GM21786 (cell line): ENCODE results near the gene CD151.

Experiments
- ATAC-seq: cut with Tn5 transposase; IDR thresholded peaks from one replicate; pipeline ENCODE4 v1.9.1; 2021; ENCODE audit not compliant: unreplicated experiment

Gene CD151

GRCh38 chr11:855330-855674 lies 22.6 kb downstream of the CD151 start:
- ATAC-seq = no peak

GRCh38 chr11:855796-856195 lies 23.0 kb downstream of the CD151 start:
- no peak for ATAC-seq

GRCh38 chr11:856397-856796 lies 23.6 kb downstream of the CD151 start:
- ATAC-seq = no peak

- no peak for ATAC-seq
These were observed 25.5 kb downstream of the CD151 start for GRCh38 chr11:858053-858761.

GRCh38 chr11:858762-859339 lies 26.1 kb downstream of the CD151 start:
- no peak for ATAC-seq

GRCh38 chr11:859394-860131 lies 26.8 kb downstream of the CD151 start:
- no peak for ATAC-seq

GRCh38 chr11:860234-861104 lies 27.7 kb downstream of the CD151 start:
- ATAC-seq = no peak

GRCh38 chr11:861105-861479 lies 28.3 kb downstream of the CD151 start:
- ATAC-seq = no peak

- no peak for ATAC-seq
These were observed 29.4 kb downstream of the CD151 start for GRCh38 chr11:862081-862661.

- no peak for ATAC-seq
These were observed 29.9 kb downstream of the CD151 start for GRCh38 chr11:862696-863022.

GRCh38 chr11:863023-863909 lies 30.5 kb downstream of the CD151 start:
- ATAC-seq = no peak

GRCh38 chr11:863910-864827 lies 31.4 kb downstream of the CD151 start:
- no peak for ATAC-seq

GRCh38 chr11:864898-865297 lies 32.1 kb downstream of the CD151 start:
- no peak for ATAC-seq

- no peak for ATAC-seq
These were observed 33.0 kb downstream of the CD151 start for GRCh38 chr11:865462-866430.

GRCh38 chr11:866481-866880 lies 33.7 kb downstream of the CD151 start:
- ATAC-seq = no peak

GRCh38 chr11:867856-868358 lies 35.2 kb downstream of the CD151 start:
- ATAC-seq = no peak

- no peak for ATAC-seq
These were observed 35.6 kb downstream of the CD151 start for GRCh38 chr11:868394-868793.

- ATAC-seq = no peak
These were observed 36.0 kb downstream of the CD151 start for GRCh38 chr11:868802-869201.
